Naive thymus-derived CD8-positive, alpha-beta T cell (primary cell): ENCODE results near the gene SYNDIG1. TPM values are rescaled to one million over a fixed set of nuclear protein-coding genes. Genes with fewer than 3 reads are reported as not detected.

ENCODE experiments used
- ATAC-seq, 2 donors: fragments of 150-1000 bp; cut with Tn5 transposase in 1 of 2; sonication (Bioruptor Pico), chemical (Tn5 transposase) in 1 of 2; 1 replicate in 1 of 2; 2 replicates in 1 of 2; pipeline ENCODE4 v1.10.0; 2021; ENCODE audit warnings: mild to moderate bottlenecking in 2 of 2, moderate library complexity in 2 of 2
- POLR2A ChIA-PET: fragments of 350-600 bp; sonication (Branson Sonifier 250); formaldehyde crosslinking; loops from one replicate; lab custom pipeline; 2021; ENCODE audit warnings: antibody characterized with exemption; lab: Charles Lee
- DNase-seq, 10 donors: peaks; one replicate each; pipeline versions ENCODE4 v3.0.0 to v3.0.0-alpha.2; 2020 to 2022
- H3K27ac Mint-ChIP-seq, 10 donors: one replicate each; pipeline ENCODE4 v1.8.0; 2020 to 2022; ENCODE audit warnings: mild to moderate bottlenecking in 10 of 10, mixed read lengths in 10 of 10, moderate library complexity in 4 of 10, inconsistent platforms in 1 of 10
- H3K27me3 Mint-ChIP-seq, 5 donors: one replicate each; pipeline ENCODE4 v1.8.0; 2021 to 2022; ENCODE audit warnings: mixed read lengths in 5 of 5
- H3K36me3 Mint-ChIP-seq, 3 donors: one replicate each; pipeline ENCODE4 v1.8.0; 2020 to 2022; ENCODE audit warnings: mixed read lengths in 3 of 3, mild to moderate bottlenecking in 2 of 3, inconsistent platforms in 1 of 3
- H3K4me1 Mint-ChIP-seq, 4 donors: one replicate each; pipeline ENCODE4 v1.8.0; 2021 to 2022; ENCODE audit warnings: mixed read lengths in 4 of 4
- H3K4me3 Mint-ChIP-seq, 10 donors: one replicate each; pipeline ENCODE4 v1.8.0; 2020 to 2022; ENCODE audit warnings: mild to moderate bottlenecking in 10 of 10, mixed read lengths in 10 of 10, moderate library complexity in 6 of 10, inconsistent platforms in 1 of 10
- H3K9me3 Mint-ChIP-seq, 9 donors: one replicate each; pipeline ENCODE4 v1.8.0; 2020 to 2022; ENCODE audit warnings: mixed read lengths in 9 of 9, mild to moderate bottlenecking in 3 of 9, inconsistent platforms in 1 of 9, moderate library complexity in 1 of 9
- polyA plus RNA-seq, 3 donors: library from polyadenylated mRNA; unstranded; fragments of 300-500 nt; fragmentation: Illumina TruSeq; gene quantifications; one replicate each; pipeline ENCODE4 v1.2.3, GENCODE V29; 2021
- total RNA-seq, 8 experiments: library from RNA in 2 of 8; stranded (reverse) in 2 of 8; gene quantifications; one replicate each; pipeline ENCODE4 v1.2.3 and lab custom pipeline; 2021 to 2026

Gene SYNDIG1
- total and polyA plus RNA-seq, 5 experiments from 2014 or later: not detected

DNA sequence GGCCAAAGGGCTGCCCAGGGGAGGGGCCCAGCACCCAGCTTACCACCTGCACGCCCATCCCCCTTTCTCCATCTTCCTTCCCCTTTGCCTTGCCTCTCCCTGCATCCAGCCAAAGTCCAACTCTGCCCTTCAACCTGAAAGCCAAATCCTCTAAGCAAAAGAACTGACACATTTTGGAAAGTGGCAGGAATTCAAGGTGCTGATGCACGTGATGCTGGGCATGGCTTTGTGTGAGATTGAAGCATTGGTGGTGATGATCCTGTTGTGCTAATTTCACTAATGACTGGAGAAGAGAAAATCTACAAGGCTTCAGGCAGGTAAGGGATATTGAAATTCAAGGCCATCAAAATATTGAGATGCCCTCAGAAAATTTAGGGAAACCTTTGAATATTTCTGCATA, 23.3 kb downstream of the SYNDIG1 start:
- Mint-ChIP-seq H3K27ac (no peak overlapping the region), H3K9me3 (no peaks in the 10 kb centered on the region), H3K36me3 (no peaks in the 10 kb centered on the region), H3K27me3 (peaks cover 0 to 3% (median 0%) of the 10 kb centered on the region in 5 donors), H3K4me3 (no peak overlapping the region), H3K4me1 (peaks cover 0 to 8% (median 0%) of the 10 kb centered on the region in 4 donors)
- DNase-seq (no peak), ATAC-seq (no peak)
- POLR2A ChIA-PET: no interaction called here

DNA sequence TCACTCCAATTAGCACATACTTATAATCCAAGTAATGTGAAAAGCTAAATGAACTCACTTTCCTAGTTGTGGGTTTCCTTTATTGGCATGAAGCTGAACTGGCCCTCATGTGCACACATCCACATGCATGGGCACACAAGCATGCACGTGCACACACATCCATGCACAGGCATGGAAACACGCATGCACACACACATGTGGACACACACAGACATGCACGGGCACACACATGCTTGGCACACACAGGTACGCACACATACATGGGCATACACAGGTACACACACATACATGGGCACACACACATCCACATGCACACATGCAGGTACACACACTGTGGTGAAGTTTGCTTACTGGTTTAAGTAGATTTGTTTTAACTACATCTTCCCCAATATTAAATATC, 23.8 kb downstream of the SYNDIG1 start:
- Mint-ChIP-seq H3K9me3 (no peaks in the 10 kb centered on the region), H3K27me3 (peaks cover 0 to under 1% (median 0%) of the 10 kb centered on the region in 5 donors), H3K4me1 (peaks cover 0 to 8% (median 0%) of the 10 kb centered on the region in 4 donors), H3K27ac (no peak overlapping the region), H3K4me3 (no peak overlapping the region), H3K36me3 (no peaks in the 10 kb centered on the region)
- DNase-seq (no peak), ATAC-seq (no peak)
- POLR2A ChIA-PET: no interaction called here

DNA sequence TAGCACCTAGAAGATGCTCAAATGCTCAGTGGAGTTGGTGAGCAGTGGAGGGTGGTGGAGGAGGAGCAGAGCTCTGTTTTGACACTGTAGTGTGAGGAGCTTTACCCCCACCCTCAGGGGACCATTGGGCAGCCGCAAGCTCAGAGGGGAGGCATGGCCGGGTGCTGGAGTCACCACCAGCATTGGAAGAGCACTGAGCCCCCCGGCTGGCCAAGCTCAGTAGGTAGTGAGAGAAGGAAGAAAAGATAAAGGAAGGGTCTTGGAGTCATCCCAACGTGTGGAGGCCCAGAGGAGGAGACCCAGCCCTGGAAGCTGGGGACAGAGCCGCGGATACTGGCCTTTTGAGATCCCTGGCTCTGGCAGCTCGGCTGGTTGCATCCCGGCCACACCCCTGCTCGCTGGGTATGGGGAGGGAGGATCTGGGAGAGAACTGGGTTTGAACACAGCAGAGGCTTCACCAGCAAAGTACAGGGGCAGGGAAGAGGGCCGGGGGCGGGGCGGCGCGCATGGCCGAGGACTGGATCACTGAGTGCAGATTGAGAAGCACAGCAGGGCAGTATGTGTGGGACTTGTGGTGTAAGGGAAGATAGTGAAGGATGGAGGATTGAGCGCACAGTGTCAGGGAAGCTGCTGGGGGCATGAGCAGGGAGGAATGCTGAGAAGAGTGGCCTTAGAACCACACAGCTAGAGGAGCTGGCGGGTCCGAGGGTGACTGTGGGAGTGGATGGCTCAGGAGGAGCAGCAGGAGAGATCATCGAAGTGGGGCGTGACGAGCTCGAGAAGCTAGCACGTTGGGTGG, 24.4 kb downstream of the SYNDIG1 start:
- no peaks in the 10 kb centered on the region for H3K27me3 Mint-ChIP-seq
- POLR2A ChIA-PET: no interaction called here
- ATAC-seq: no peak

DNA sequence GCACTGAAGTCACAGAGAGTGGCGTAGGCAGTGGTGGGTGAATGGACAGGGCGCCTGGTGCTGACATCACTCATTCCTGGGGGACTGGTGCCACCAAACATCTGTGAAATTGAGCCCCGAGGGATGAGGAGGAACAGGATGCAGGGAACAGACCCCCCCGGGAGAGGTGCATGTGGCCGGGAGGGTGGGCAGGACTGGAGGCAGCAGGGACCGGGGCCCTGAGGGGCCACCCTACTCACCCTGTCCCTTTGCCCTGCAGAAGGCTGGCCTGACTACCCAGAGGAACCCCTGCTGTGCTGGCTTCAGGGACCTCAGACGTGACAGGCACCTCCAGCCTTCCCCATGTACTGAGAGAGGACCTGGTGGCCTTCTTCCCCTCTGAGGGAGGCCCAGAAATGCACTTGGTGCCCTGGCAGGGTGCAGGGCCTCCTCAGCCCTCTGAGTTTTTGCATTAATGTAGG, 25.1 kb downstream of the SYNDIG1 start:
- DNase-seq (no peak), ATAC-seq (no peak)
- no peaks in the 10 kb centered on the region for H3K9me3 Mint-ChIP-seq
- no peak overlapping the region for H3K4me3 Mint-ChIP-seq
- no peak overlapping the region for H3K27ac Mint-ChIP-seq
- H3K4me1 Mint-ChIP-seq: peaks cover 0 to 8% (median 0%) of the 10 kb centered on the region in 4 donors
- no peaks in the 10 kb centered on the region for H3K36me3 Mint-ChIP-seq
- POLR2A ChIA-PET: no interaction called here
- H3K27me3 Mint-ChIP-seq: no peaks in the 10 kb centered on the region

More for the DNA sequence above, 24.4 kb downstream of the SYNDIG1 start:
- no peak for DNase-seq
- peaks cover 0 to 8% (median 0%) of the 10 kb centered on the region in 4 donors for H3K4me1 Mint-ChIP-seq
- H3K9me3 Mint-ChIP-seq: no peaks in the 10 kb centered on the region
- H3K36me3 Mint-ChIP-seq: no peaks in the 10 kb centered on the region
- H3K4me3 Mint-ChIP-seq: no peak overlapping the region
- no peak overlapping the region for H3K27ac Mint-ChIP-seq

DNA sequence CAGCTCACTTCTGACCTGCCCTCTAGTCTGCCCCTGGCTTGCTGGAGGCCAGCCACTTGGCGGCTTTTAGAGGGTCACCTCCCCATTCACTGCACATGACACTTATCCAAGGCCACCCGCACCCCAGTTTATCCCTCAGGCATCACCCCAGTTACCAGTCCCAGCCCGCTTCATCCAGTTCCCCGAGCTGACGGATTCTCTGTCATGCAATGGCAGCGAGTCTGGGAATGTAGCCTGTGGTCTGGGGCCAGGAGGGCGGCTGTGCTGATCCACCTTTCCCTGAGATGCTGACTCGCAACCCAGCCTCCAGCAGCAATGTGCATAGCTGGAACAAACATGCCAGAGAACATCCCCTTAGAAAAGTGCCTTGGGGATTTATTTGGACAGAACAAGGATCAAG, 25.8 kb downstream of the SYNDIG1 start:
- H3K4me3 Mint-ChIP-seq: no peak overlapping the region
- no peak overlapping the region for H3K27ac Mint-ChIP-seq
- H3K36me3 Mint-ChIP-seq: no peaks in the 10 kb centered on the region
- POLR2A ChIA-PET: no interaction called here
- H3K9me3 Mint-ChIP-seq: no peaks in the 10 kb centered on the region
- H3K27me3 Mint-ChIP-seq: no peaks in the 10 kb centered on the region
- H3K4me1 Mint-ChIP-seq: peaks cover 0 to 8% (median 0%) of the 10 kb centered on the region in 4 donors
- DNase-seq (no peak), ATAC-seq (no peak)

DNA sequence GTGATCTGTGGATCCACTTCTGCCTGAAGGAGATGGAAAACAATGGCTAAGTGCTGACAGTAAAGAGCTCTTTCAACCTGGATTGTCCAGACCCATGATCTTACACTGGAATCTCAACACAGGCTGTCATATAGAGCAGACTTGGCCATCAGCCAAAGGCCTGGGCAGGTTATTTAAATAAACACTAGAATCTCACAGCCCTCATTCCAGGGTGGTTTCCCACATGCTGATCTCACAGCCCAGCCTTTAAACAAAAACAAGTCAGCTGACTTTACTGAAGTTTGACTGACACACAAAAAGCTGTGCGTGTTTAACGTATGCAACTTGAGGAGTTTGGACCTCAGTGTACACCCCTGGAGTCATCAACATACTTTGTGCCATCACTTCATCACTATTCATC, 28.4 kb downstream of the SYNDIG1 start:
- no peak overlapping the region for H3K27ac Mint-ChIP-seq
- ATAC-seq (no peak), DNase-seq (no peak)
- H3K36me3 Mint-ChIP-seq: no peaks in the 10 kb centered on the region
- no peaks in the 10 kb centered on the region for H3K9me3 Mint-ChIP-seq
- H3K27me3 Mint-ChIP-seq: no peaks in the 10 kb centered on the region
- H3K4me1 Mint-ChIP-seq: peaks cover 0 to 8% (median 0%) of the 10 kb centered on the region in 4 donors
- H3K4me3 Mint-ChIP-seq: no peak overlapping the region
- POLR2A ChIA-PET: no interaction called here

DNA sequence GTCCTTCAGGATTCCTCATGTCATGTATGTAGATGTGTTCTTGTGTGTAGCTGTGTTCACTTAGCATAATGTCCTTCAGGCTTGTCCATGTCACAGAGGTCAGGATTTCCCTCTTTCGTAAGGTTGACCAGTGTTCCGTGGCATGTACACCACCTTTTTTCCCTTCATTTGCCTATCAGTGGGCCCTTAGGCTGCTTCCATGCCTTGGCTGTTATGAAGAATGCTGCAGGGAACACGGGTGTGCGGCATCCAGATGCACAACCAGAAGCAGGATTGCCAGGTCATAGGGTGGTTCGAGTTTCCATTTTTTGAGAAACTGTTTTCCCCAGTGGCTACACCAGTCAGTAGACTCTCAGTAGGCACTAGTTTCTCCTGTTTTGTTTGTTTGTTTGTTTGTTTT, 29.2 kb downstream of the SYNDIG1 start:
- peaks cover 0 to 5% (median 0%) of the 10 kb centered on the region in 4 donors for H3K4me1 Mint-ChIP-seq
- H3K27ac Mint-ChIP-seq: no peak overlapping the region
- no peak for ATAC-seq
- H3K36me3 Mint-ChIP-seq: no peaks in the 10 kb centered on the region
- H3K27me3 Mint-ChIP-seq: no peaks in the 10 kb centered on the region
- no peaks in the 10 kb centered on the region for H3K9me3 Mint-ChIP-seq
- DNase-seq: no peak
- H3K4me3 Mint-ChIP-seq: no peak overlapping the region
- POLR2A ChIA-PET: no interaction called here

DNA sequence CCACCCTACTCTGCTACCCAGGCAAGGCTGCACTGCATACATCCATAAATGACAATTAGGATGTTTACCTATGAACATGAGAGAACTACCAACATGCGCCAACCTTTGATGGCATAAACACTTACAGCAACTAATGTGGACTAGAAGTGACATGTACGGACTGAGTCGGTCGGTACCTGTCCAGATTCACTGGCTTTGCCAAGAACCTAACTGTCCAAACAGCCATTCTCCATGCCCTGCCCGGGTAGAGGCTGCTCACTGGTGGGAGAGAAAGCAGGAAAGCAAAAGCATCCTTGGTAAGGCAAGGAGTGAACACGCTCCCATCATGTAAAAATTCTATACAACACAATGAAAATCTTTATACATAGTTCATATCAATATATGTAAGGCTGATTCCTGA, 30.0 kb downstream of the SYNDIG1 start:
- Mint-ChIP-seq H3K27me3 (peaks cover 0 to 3% (median 0%) of the 10 kb centered on the region in 5 donors), H3K4me1 (no peaks in the 10 kb centered on the region), H3K4me3 (no peak overlapping the region), H3K9me3 (no peaks in the 10 kb centered on the region), H3K36me3 (no peaks in the 10 kb centered on the region), H3K27ac (no peak overlapping the region)
- POLR2A ChIA-PET: no interaction called here
- DNase-seq (no peak), ATAC-seq (no peak)

DNA sequence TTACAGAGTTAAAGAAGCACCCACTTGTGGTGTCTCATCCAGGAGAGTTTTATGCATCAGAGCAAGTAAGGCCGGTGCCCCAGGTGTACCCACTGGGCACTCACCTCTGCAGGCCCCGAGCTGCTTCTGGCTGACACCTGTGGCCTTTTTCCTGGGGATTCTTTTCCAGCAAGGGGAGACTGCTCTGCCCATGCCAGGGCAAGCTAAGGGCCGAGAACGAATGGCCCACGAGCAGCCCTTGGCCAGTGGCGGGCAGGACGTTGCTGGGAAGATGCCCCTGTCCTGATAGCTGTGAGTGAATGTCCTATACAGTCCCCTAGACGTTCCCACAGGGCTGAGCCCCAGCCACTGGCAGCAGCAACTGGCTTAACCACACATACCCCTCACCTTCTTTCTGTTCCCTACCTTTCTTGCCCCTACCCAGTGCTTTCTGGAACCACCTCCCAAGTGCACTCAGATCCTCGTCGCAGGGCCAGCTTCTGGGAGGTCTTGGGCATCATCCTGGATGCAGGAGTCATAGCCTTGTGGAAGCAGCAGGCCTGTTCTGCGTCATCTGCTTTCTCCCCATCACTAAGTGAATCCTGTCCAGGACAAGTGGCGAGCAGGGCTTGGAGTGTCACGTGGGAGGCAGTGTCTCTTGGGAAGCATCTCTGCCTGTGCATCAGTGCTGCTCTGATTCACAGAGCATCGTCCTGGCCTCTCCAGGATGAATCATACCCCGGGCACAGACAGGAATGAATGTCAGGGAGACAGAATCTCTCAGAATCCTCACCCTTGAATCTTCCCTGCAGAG, 32.5 kb downstream of the SYNDIG1 start:
- Mint-ChIP-seq H3K4me1 (peaks cover 0 to 2% (median 0%) of the 10 kb centered on the region in 4 donors), H3K27ac (no peak overlapping the region), H3K36me3 (no peaks in the 10 kb centered on the region), H3K9me3 (no peaks in the 10 kb centered on the region), H3K4me3 (no peak overlapping the region), H3K27me3 (peaks cover 0 to 9% (median 5%) of the 10 kb centered on the region in 5 donors)
- POLR2A ChIA-PET: no interaction called here
- ATAC-seq (no peak), DNase-seq (no peak)

DNA sequence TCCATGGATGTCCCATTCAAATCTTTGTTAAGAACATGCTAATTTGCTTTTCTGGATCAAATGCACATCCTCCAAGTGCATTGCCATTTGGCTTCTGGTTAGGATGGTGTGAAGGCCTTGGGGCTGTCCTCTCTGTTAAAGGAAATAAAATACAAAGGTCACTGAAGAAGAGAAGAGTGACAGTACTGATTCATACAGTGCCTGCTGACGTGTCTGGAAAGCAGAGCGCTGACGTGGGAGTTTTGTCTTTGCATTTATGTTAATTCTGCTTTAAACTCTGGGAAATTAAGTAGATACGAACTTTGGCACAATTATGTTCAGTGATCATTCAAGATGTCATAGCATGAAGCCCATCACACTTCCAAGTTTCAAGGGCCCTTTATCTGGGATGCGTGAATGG, 33.2 kb downstream of the SYNDIG1 start:
- no peak overlapping the region for H3K4me3 Mint-ChIP-seq
- no peak for DNase-seq
- no peaks in the 10 kb centered on the region for H3K36me3 Mint-ChIP-seq
- peaks cover 0 to 2% (median 0%) of the 10 kb centered on the region in 4 donors for H3K4me1 Mint-ChIP-seq
- no peak overlapping the region for H3K27ac Mint-ChIP-seq
- POLR2A ChIA-PET: no interaction called here
- no peaks in the 10 kb centered on the region for H3K9me3 Mint-ChIP-seq
- no peak for ATAC-seq
- H3K27me3 Mint-ChIP-seq: peaks cover 1 to 9% (median 5%) of the 10 kb centered on the region in 5 donors

DNA sequence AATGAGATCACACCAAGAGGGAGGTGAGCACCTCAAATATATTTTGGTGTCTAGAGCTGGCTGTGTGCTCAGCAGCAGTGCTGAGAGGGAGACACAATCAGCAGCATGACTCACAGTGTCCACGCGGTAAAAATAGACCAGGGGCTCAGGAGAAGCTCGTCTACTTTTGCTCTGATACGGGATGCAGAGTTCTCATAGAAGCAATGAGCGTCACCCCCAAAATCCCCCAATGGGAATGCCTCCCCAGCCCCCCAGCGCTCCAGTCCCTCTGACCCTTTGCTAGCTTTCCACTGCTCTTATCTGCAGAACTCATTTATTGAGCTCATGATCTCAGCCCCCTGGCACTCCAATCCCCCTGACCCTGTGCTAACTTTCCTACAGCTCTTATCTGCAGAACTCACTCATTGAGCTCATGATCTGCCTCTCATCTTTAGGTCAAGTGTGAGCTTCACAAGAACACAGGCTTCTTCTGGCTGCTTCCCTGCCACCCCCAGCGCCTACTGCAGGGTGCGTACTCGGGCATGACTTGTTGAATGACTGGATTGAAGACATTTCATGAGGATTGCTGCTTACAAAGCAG, 34.0 kb downstream of the SYNDIG1 start:
- Mint-ChIP-seq H3K27me3 (peaks cover 3 to 9% (median 7%) of the 10 kb centered on the region in 5 donors), H3K9me3 (no peaks in the 10 kb centered on the region), H3K4me1 (peaks cover 0 to 2% (median 0%) of the 10 kb centered on the region in 4 donors), H3K27ac (no peak overlapping the region), H3K4me3 (peak overlapping the region in 1 of 10 donors; percentile 43), H3K36me3 (no peaks in the 10 kb centered on the region)
- POLR2A ChIA-PET: interaction anchor here (0.7 kb wide), 1 partner anchor 260 kb away, joined by 4 read pairs; no protein-coding TSS in a partner anchor
- ATAC-seq: no peak
- DNase-seq: no peak

DNA sequence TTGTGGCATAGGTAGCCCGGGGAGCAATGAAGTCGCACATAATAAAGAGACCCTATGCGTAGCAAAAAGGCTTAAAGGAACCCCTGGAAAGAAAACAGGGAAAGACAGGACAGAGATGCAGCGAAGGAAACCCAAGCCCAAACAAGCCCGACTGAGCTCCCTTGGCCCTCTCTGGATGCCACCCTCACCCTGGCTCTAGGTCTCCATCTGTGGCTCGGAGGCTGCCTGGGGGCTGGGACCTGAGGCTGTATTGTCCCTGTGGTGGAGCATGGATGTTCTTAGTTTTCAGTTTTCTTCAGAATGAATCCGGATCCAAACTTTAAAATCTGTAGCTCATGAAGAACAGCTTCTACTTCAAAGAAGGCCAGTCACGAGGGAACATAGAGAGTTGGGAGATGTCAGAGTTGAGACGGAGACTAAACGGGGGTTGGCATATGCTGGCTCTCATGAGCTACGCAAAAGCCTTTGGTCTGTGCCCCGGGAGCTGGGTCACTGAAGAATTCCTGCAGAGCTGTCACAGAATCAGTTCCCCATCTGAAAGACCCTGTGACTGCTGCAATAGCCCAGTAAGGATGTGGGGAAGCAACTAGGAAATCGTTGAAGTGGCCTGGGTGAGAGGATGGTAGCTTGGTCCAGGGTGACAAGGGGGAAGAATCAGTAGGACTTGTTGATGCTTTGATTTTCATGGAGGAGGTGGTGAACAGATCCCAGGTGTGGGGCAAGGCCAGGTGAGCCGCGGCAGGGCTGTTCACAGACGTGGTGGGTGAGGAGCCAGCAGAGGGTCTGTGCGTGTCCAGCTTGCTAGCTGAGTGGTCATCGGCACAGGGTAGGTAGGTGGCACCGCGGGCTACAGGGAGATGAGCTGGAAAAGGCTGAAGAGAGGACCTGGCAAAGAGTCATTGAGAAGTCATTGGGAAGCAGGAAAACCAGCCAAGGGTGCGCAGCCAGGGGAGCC, 35.2 kb downstream of the SYNDIG1 start:
- H3K4me1 Mint-ChIP-seq: peaks cover 0 to 2% (median 0%) of the 10 kb centered on the region in 4 donors
- peaks cover 3 to 9% (median 7%) of the 10 kb centered on the region in 5 donors for H3K27me3 Mint-ChIP-seq
- H3K4me3 Mint-ChIP-seq: no peak overlapping the region
- no peaks in the 10 kb centered on the region for H3K36me3 Mint-ChIP-seq
- peak overlapping the region in 1 of 10 donors; percentile 59 for H3K27ac Mint-ChIP-seq
- H3K9me3 Mint-ChIP-seq: no peaks in the 10 kb centered on the region
- ATAC-seq (no peak), DNase-seq (no peak)
- POLR2A ChIA-PET: no interaction called here
